ENCODE measurements around the gene GATA2. TPM values are rescaled to one million over a fixed set of nuclear protein-coding genes. Genes with fewer than 3 reads are reported as not detected.

GATA2 gene
- total RNA-seq, 2 donors from 2014 or later, result 2.6 to 6.0 TPM

DNA sequence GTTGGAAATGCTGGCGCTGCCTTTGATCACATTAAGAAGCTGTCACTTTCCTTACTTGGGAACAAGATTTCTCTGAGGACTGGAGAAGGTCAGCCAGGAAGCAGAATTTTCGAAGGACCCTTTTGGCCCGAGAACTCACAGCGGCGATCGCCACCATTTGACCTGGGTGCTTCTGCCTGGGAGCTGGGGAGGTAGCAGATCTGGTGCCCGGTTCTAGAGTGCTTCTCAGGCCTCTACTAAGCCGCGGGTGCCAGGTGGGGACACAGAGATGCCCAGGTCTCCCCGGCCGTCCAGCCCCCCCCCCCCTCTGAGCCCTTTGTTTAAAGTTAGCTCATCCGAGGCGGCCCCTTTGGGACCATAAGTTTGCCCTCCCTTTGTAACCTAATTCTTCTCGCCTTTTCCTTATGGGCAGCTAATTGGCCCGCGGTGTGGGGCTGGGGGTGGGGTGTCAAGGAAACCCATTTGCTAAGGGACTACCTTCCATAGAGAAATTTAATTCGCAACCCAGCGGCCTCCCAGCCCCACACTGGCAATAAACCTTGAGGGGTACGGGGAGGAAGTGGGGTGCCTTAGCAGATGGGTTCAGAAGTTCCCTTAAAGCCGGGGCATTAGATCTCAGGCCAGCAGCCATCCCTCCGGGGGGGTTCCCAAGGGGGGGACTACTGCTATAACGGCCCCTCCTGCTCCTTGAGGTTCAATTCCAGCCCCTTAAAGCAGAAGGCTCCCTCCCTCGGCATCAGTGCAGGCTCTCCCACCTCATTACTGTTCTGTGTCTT is 1.9 kb downstream of the GATA2 start:
- DNase-seq (no peak), ATAC-seq (no peak)
- intact Hi-C loops (cut with DNase I, micrococcal nuclease), result loop anchor here in 1 of 2 donors (10.0 kb wide), 1 partner anchor 396 kb away; no protein-coding TSS in a partner anchor

DNA sequence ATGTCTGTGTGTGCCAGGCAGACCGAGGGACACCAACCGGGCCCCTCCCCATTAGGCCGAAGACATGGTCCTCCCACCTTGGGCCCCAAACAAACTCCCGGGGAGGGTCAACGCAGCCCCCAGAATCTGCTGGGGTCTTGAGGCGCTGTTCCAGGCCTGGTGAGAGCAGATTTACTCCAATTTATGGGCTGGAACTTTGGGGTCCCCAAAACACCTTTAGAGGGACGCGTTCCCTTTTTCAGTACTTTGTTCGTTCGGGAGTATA is 2.4 kb downstream of the GATA2 start:
- DNase-seq (no peak), ATAC-seq (no peak)
- intact Hi-C loops (cut with DNase I, micrococcal nuclease), result loop anchor here in 1 of 2 donors (10.0 kb wide), 1 partner anchor 396 kb away; no protein-coding TSS in a partner anchor

DNA sequence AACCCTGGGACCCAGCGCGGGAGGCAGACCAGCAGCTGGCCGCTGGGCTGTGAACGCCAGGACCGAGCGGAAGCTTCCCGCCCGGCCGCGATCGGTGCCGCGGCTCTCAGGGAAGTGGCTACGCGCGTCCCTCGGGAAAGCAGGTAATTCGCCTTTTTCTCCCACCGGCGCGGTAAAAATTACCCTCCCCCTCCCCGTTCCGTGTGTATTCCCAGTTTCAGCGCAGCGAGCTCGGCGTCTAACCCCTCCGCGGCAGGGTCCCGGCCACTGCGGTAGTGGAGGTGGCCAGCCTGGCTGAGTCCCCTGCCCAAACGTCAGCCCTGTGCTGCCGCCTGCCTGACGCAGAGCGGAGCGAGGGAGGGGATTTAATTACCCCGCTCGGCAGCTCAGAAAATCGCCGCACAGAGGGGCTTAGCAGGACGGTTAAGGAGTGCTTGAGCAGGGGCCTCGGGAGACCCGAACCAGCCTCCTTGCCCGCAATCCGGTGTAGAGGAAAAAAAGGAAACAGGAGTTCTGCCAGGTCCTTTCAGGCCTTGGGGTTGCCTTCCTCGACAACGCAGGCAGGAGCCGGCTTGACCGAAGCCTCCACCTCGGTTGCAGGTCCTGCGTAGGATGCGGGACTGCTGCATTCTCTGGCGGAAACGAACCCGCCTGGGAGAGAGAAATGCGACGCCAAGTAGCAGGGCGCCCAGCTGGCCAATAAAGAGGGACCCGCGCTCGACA is 2.9 kb downstream of the GATA2 start:
- intact Hi-C loops (cut with DNase I, micrococcal nuclease), result loop anchor here in 1 of 2 donors (10.0 kb wide), 1 partner anchor 395 kb away; no protein-coding TSS in a partner anchor
- DNase-seq (no peak), ATAC-seq (peak; percentile 38)

DNA sequence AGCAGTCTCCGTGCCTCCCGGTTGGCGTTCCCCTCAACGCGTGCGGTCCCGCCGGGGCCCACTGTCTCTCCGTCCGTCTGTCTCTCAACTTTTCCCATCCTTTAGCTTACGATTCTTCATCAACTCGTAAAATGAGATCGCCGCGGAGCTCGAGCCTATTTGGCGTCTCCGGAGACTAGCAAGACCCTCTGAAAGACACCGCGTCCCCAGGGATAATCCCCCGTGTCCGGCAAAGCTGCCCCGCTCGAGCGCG is 3.4 kb downstream of the GATA2 start:
- ATAC-seq, result no peak
- no peak for DNase-seq
- intact Hi-C loops (cut with DNase I, micrococcal nuclease), result no loop called here

- intact Hi-C loops (cut with DNase I, micrococcal nuclease), result no loop called here
- ATAC-seq (peak; percentile 38), DNase-seq (peak in 1 of 2 donors; percentile 37)
Observed at GRCh38 chr3:128488991-128489673, 3.9 kb downstream of the GATA2 start.

- ATAC-seq, result no peak
- intact Hi-C loops (cut with DNase I, micrococcal nuclease), result no loop called here
Observed at GRCh38 chr3:128488636-128488990, 4.4 kb downstream of the GATA2 start.

DNA sequence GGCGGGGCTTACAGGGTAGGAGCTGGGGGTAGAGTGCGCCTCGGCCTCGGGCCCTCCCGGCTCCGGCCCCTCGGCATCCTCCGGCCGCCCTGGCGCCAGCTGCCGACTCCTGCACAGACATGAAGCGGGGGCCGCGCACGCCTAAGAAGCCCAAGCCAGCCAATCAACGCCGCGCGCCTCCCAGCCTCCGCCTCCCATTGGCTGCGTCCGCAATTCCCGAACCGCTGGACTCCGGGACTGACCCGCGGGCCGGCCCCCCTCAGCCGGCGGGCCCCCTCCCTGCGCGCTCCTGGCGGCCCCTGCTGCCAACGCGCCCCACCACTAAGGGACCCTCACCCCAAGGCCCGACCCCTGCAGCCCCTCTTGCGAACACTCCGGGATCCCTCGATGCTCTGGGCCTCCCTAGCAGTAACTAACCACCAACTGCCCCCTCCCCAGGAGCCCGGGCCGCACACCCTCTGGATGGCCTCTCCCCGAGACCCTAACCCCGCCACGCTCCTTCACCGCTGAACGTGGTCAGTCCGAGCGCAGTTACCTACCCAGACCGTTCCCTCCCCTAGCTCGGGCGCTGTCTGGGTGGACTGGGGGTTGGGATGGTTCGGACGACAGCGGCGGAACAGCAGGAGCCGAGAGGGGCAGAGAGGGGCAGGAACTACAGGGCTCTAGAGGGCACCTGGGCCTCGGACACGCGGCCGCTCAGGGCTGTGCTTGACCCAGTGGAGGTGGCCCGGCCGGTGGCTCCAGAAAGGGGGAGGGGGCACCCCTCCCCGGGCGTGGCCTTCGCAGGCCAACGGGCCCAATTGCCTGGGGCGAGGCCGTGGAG is 5.0 kb downstream of the GATA2 start:
- intact Hi-C loops (cut with DNase I, micrococcal nuclease), result no loop called here
- DNase-seq (peak; percentile 54 to 70), ATAC-seq (peak; percentile 73)

More at GRCh38 chr3:128488636-128488990, 4.4 kb downstream of the GATA2 start:
- DNase-seq, result no peak

GRCh38 chr3:128487538-128487812 is 5.5 kb downstream of the GATA2 start:
- no peak for ATAC-seq
- intact Hi-C loops (cut with DNase I, micrococcal nuclease), result no loop called here
- no peak for DNase-seq

- ATAC-seq (peak; percentile 33), DNase-seq (peak in 1 of 2 donors; percentile 25)
- intact Hi-C loops (cut with DNase I, micrococcal nuclease), result no loop called here
Observed at GRCh38 chr3:128486681-128487537, 6.1 kb downstream of the GATA2 start.

- DNase-seq, result no peak
- no peak for ATAC-seq
- intact Hi-C loops (cut with DNase I, micrococcal nuclease), result no loop called here
Observed at GRCh38 chr3:128486205-128486628, 6.8 kb downstream of the GATA2 start.

GRCh38 chr3:128485282-128486204 is 7.5 kb downstream of the GATA2 start:
- no peak for DNase-seq
- intact Hi-C loops (cut with DNase I, micrococcal nuclease), result no loop called here
- no peak for ATAC-seq

DNA sequence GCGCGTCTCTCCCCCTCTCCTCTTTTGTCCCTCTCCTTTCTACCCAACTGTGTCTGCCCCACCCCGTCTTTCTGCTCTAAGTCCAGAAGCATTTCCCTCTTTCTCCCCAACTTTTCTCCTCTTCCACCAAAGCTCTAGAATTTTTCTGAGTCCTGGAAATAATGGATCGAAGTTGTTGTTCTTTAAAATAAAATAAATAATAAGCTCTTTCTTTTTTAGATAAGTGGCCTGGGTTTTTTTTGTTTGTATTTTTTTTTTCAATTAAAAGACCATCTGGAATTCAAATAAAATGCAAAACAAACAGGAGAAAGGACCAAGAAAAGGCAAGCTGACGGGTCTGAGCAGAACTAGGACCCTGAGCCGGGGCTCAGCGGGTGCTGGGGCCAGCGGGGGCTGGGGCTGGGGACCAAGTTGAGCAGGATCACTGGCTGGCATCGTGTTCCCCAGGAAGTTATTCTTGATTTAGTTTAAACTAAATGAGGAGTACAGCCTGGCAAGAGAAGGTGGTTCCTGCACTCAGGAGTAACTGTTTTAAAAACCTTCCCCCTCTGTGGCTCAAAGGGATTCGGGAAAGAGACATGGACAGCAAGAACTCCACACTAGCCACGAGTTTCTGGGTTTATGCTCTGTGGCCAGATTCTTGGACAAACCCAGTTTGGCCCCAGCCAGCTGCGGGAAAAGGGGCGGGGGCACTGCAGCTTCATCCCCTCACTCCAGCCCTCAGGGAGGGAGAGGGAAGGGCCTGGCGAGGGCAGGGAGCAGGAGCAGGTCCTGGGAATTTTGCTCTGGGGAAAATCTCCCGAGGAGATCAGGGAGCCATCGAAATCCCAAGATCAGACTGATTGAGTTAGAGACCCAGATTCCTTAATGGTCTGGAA is 8.4 kb downstream of the GATA2 start:
- intact Hi-C loops (cut with DNase I, micrococcal nuclease), result no loop called here
- ATAC-seq, result no peak
- DNase-seq, result no peak

- no peak for DNase-seq
- no peak for ATAC-seq
- intact Hi-C loops (cut with DNase I, micrococcal nuclease), result no loop called here
Observed at GRCh38 chr3:128483657-128484403, 9.2 kb downstream of the GATA2 start.

GRCh38 chr3:128482666-128483656 is 10.0 kb downstream of the GATA2 start:
- DNase-seq (no peak), ATAC-seq (no peak)
- intact Hi-C loops (cut with DNase I, micrococcal nuclease), result no loop called here

- intact Hi-C loops (cut with DNase I, micrococcal nuclease), result no loop called here
- ATAC-seq (no peak), DNase-seq (no peak)
Observed at GRCh38 chr3:128482175-128482574, 10.8 kb downstream of the GATA2 start.

Measured in left colon (tissue), 2 donors.